HG02642 (cell line): ENCODE results near the gene PDLIM7.

ENCODE experiments used
- ATAC-seq: cut with Tn5 transposase; IDR thresholded peaks from one replicate; pipeline ENCODE4 v1.9.1; 2021; ENCODE audit warnings: mild to moderate bottlenecking; ENCODE audit not compliant: unreplicated experiment, poor library complexity

Gene PDLIM7

GRCh38 chr5:177434437-177434836 lies 63.0 kb downstream of the PDLIM7 start:
- no peak for ATAC-seq

- ATAC-seq = no peak
Measured at GRCh38 chr5:177433658-177434217, 63.7 kb downstream of the PDLIM7 start.
